IPS-18c (cell line): Measurements from ENCODE around the gene PRMT1.
A peak's percentile ranks its signal among the peaks of the same experiment; 100 is the strongest.
"Not testable (repeated sequence)": the region's sequence is repeated elsewhere in the genome, so short reads cannot be mapped to it uniquely, and the experiment has no call there.

Source experiments
- H3K4me3 ChIP-seq: 2 replicates; pipeline ENCODE4 v1.7.0; 2013; ENCODE audit warnings: low read depth, mild to moderate bottlenecking, low read length, moderate library complexity; ENCODE audit not compliant: insufficient read depth
- H3K9me3 ChIP-seq: one replicate; pipeline ENCODE4 v1.6.1; 2013; ENCODE audit warnings: mild to moderate bottlenecking, low read length, moderate library complexity; ENCODE audit not compliant: control insufficient read depth, insufficient read depth

PRMT1 gene

GRCh38 chr19:49677231-49677900, at the start of gene PRMT1:
PRMT1 (plus strand) TSS chr19:49677271; CDS start chr19:49677281, 10 bp downstream.
- Histone ChIP-seq H3K9me3 (peaks cover 2% of the 10 kb centered on the region), H3K4me3 (peak within 1 kb of the TSS; percentile 96)

GRCh38 chr19:49629659-49630058, 47.4 kb upstream of the PRMT1 start:
- Histone ChIP-seq H3K4me3 (no peak overlapping the region), H3K9me3 (no peaks in the 10 kb centered on the region)

- no peak overlapping the region for H3K4me3 ChIP-seq
- no peaks in the 10 kb centered on the region for H3K9me3 ChIP-seq
These were observed 46.0 kb upstream of the PRMT1 start for GRCh38 chr19:49631014-49631588.

GRCh38 chr19:49631610-49632192, 45.4 kb upstream of the PRMT1 start:
- Histone ChIP-seq H3K4me3 (no peak overlapping the region), H3K9me3 (no peaks in the 10 kb centered on the region)

- no peaks in the 10 kb centered on the region for H3K9me3 ChIP-seq
These were observed 44.5 kb upstream of the PRMT1 start for GRCh38 chr19:49632576-49632975.

GRCh38 chr19:49633273-49633672, 43.8 kb upstream of the PRMT1 start:
- H3K4me3 ChIP-seq, H3K9me3 ChIP-seq: not testable (repeated sequence)

More at GRCh38 chr19:49632576-49632975, 44.5 kb upstream of the PRMT1 start:
- no peak overlapping the region for H3K4me3 ChIP-seq

GRCh38 chr19:49635530-49636232, 41.4 kb upstream of the PRMT1 start:
- no peaks in the 10 kb centered on the region for H3K9me3 ChIP-seq
- H3K4me3 ChIP-seq, result no peak overlapping the region

GRCh38 chr19:49636233-49636932, 40.7 kb upstream of the PRMT1 start:
- H3K4me3 ChIP-seq, result no peak overlapping the region

GRCh38 chr19:49637821-49638738, 39.0 kb upstream of the PRMT1 start:
- Histone ChIP-seq H3K4me3 (peak overlapping the region; percentile 36), H3K9me3 (no peaks in the 10 kb centered on the region)

More at GRCh38 chr19:49636233-49636932, 40.7 kb upstream of the PRMT1 start:
- no peaks in the 10 kb centered on the region for H3K9me3 ChIP-seq

GRCh38 chr19:49639401-49640112, 37.5 kb upstream of the PRMT1 start:
- no peaks in the 10 kb centered on the region for H3K9me3 ChIP-seq

GRCh38 chr19:49640113-49640898, 36.8 kb upstream of the PRMT1 start, which contains the start of gene RRAS:
RRAS (minus strand) TSS chr19:49640143; CDS start chr19:49640098, 45 bp downstream.
- Histone ChIP-seq H3K9me3 (no peaks in the 10 kb centered on the region), H3K4me3 (peak within 1 kb of the TSS; percentile 58)

More at GRCh38 chr19:49639401-49640112, 37.5 kb upstream of the PRMT1 start:
- H3K4me3 ChIP-seq, result peak overlapping the region; percentile 44

GRCh38 chr19:49641688-49642491, 35.2 kb upstream of the PRMT1 start, which contains the start of gene SCAF1:
SCAF1 (plus strand) TSS chr19:49642209; CDS start chr19:49645027, 2,818 bp downstream.
- no peaks in the 10 kb centered on the region for H3K9me3 ChIP-seq
- peak within 1 kb of the TSS; percentile 98 for H3K4me3 ChIP-seq

GRCh38 chr19:49642492-49643035, 34.5 kb upstream of the PRMT1 start:
- no peaks in the 10 kb centered on the region for H3K9me3 ChIP-seq
- peak overlapping the region; percentile 98 for H3K4me3 ChIP-seq

GRCh38 chr19:49643466-49643865, 33.6 kb upstream of the PRMT1 start:
- Histone ChIP-seq H3K4me3 (no peak overlapping the region), H3K9me3 (no peaks in the 10 kb centered on the region)
